Sigmoid colon (tissue), 4 donors: ENCODE measurements around the gene SOX12.

Experiments used
- POLR2A ChIP-seq, 2 donors: fragments of 450-650 bp; IDR thresholded peaks; one replicate each; pipeline ENCODE4 v1.6.1; 2016; ENCODE audit warnings: antibody characterized with exemption in 2 of 2, mild to moderate bottlenecking in 2 of 2, moderate library complexity in 2 of 2
- POLR2AphosphoS5 ChIP-seq, 4 donors: sonication (generic); formaldehyde crosslinking; IDR thresholded peaks; one replicate each; pipeline ENCODE4 v1.6.1; 2017; ENCODE audit warnings: antibody characterized with exemption in 4 of 4
- TF ChIP-seq, protein P1 (sequence below), 4 experiments: fragments of 450-650 bp in 3 of 4; fragments of 200-600 bp in 1 of 4; IDR thresholded peaks; one replicate each; pipeline ENCODE4 v1.5.1; 2016 to 2019; ENCODE audit warnings: antibody characterized with exemption in 4 of 4, mild to moderate bottlenecking in 3 of 4, moderate library complexity in 2 of 4

DNA sequence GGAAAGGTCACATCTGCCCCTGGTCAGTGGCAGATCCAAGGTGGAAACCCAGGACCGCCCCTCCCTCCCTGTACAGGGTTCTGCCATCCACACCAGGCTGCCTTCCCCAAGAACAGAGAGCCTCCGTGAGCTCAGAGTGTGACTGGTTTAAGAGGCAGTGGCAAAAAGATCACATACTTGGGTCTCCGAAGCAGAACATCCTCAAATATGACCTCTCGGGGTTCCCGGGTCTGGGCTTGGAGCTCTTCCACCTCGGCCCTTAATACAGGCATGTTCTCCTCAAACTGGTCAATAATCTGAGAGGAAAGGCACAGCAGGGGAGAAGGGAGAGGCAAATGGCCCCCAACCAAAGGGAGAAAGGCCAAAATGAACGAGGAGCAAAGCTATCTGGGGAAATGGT, 49.6 kb upstream of the SOX12 start:
- TF ChIP-seq, protein P1, sequence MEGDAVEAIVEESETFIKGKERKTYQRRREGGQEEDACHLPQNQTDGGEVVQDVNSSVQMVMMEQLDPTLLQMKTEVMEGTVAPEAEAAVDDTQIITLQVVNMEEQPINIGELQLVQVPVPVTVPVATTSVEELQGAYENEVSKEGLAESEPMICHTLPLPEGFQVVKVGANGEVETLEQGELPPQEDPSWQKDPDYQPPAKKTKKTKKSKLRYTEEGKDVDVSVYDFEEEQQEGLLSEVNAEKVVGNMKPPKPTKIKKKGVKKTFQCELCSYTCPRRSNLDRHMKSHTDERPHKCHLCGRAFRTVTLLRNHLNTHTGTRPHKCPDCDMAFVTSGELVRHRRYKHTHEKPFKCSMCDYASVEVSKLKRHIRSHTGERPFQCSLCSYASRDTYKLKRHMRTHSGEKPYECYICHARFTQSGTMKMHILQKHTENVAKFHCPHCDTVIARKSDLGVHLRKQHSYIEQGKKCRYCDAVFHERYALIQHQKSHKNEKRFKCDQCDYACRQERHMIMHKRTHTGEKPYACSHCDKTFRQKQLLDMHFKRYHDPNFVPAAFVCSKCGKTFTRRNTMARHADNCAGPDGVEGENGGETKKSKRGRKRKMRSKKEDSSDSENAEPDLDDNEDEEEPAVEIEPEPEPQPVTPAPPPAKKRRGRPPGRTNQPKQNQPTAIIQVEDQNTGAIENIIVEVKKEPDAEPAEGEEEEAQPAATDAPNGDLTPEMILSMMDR (IDR thresholded peaks at IDR 0.05) = no peak
- TF ChIP-seq POLR2A (IDR thresholded peaks at IDR 0.05) (no peak), POLR2AphosphoS5 (IDR thresholded peaks at IDR 0.05) (no peak)
